ENCODE measurements around the gene SNED1.
A peak's percentile ranks its signal among the peaks of the same experiment; 100 is the strongest.

The SNED1 gene

GRCh38 chr2:241035818-241036396 is 37.5 kb downstream of the SNED1 start:
- H3K9me2 ChIP-seq (replicated peaks; ENCODE audit: insufficient read depth, low read length): no peaks in the 10 kb centered on the region
- peak overlapping the region; percentile 75 for H2AFZ ChIP-seq (ENCODE audit: low read length)
- no peaks in the 10 kb centered on the region for H3K4me1 ChIP-seq (ENCODE audit: low read length)
- no peaks in the 10 kb centered on the region for H3K36me3 ChIP-seq (replicated peaks; ENCODE audit: insufficient read depth, low read length)
- peak overlapping the region; percentile 97 for H3K4me2 ChIP-seq (ENCODE audit: low read depth, low read length)
- no peaks in the 10 kb centered on the region; the same call in 1 of the 2 replicates for H3K27me3 ChIP-seq (replicated peaks; ENCODE audit: insufficient read depth, low read length)
- no peak overlapping the region for H3K9ac ChIP-seq (ENCODE audit: low read length)
- peak overlapping the region; percentile 72 for H3K4me3 ChIP-seq (ENCODE audit: low read length)
- TF ChIP-seq EZH2phosphoT487 (IDR thresholded peaks at IDR 0.05; ENCODE audit: low read length) (no peak), EZH2 (optimal IDR thresholded peaks at IDR 0.05; ENCODE audit: low read depth, low read length) (no peak), CTCF (IDR thresholded peaks at IDR 0.05; ENCODE audit: low read length) (no peak)
- DNase-seq: no peak
- no peaks in the 10 kb centered on the region for H3F3A ChIP-seq (ENCODE audit: insufficient read depth, low read length)
- H3K27ac ChIP-seq (ENCODE audit: low read length): no peak overlapping the region
- H3K79me2 ChIP-seq (ENCODE audit: low read length): no peaks in the 10 kb centered on the region
- H3K9me3 ChIP-seq (replicated peaks; ENCODE audit: insufficient read depth, low read length): no peaks in the 10 kb centered on the region
- no peaks in the 10 kb centered on the region for H4K20me1 ChIP-seq (ENCODE audit: insufficient read depth, low read length)

GRCh38 chr2:241036397-241036963 is 38.1 kb downstream of the SNED1 start:
- Histone ChIP-seq H3K9ac (ENCODE audit: low read length) (peak overlapping the region; percentile 60; the same call in 1 of the 2 replicates), H3K9me2 (replicated peaks; ENCODE audit: insufficient read depth, low read length) (no peaks in the 10 kb centered on the region), H3K27ac (ENCODE audit: low read length) (no peak overlapping the region; the same call in 1 of the 2 replicates), H3F3A (ENCODE audit: insufficient read depth, low read length) (no peaks in the 10 kb centered on the region), H3K4me3 (ENCODE audit: low read length) (peak overlapping the region; percentile 72), H3K27me3 (replicated peaks; ENCODE audit: insufficient read depth, low read length) (no peaks in the 10 kb centered on the region; the same call in 1 of the 2 replicates), H3K36me3 (replicated peaks; ENCODE audit: insufficient read depth, low read length) (no peaks in the 10 kb centered on the region), H3K4me1 (ENCODE audit: low read length) (no peaks in the 10 kb centered on the region), H3K79me2 (ENCODE audit: low read length) (no peaks in the 10 kb centered on the region), H3K4me2 (ENCODE audit: low read depth, low read length) (peak overlapping the region; percentile 97), H3K9me3 (replicated peaks; ENCODE audit: insufficient read depth, low read length) (no peaks in the 10 kb centered on the region), H2AFZ (ENCODE audit: low read length) (peak overlapping the region; percentile 93), H4K20me1 (ENCODE audit: insufficient read depth, low read length) (no peaks in the 10 kb centered on the region)
- TF ChIP-seq EZH2phosphoT487 (IDR thresholded peaks at IDR 0.05; ENCODE audit: low read length) (no peak), CTCF (IDR thresholded peaks at IDR 0.05; ENCODE audit: low read length) (no peak), EZH2 (optimal IDR thresholded peaks at IDR 0.05; ENCODE audit: low read depth, low read length) (no peak)
- peak; percentile 91 for DNase-seq

DNA sequence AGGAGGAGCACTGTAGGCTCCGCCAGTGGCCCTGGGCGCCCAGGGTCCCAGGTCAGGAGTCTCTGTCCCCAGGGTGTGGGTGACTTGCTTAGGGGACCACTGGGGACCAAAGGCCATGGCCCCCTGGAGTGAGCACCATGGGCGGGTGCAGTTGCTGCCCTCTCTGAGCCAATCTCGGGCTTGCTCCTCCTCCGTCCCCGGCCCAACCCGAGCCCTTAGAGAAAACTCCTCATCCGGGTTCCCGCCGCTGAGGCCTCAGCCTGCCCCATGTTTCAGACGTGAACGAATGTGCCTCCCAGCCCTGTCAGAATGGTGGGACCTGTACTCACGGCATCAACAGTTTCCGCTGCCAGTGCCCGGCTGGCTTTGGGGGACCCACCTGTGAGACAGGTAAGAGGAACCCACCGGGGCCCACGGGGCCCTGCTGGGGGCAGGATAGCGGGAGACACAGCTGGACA is 38.6 kb downstream of the SNED1 start:
- Histone ChIP-seq H3K9me2 (replicated peaks; ENCODE audit: insufficient read depth, low read length) (no peaks in the 10 kb centered on the region), H4K20me1 (ENCODE audit: insufficient read depth, low read length) (no peaks in the 10 kb centered on the region), H3F3A (ENCODE audit: insufficient read depth, low read length) (no peaks in the 10 kb centered on the region), H2AFZ (ENCODE audit: low read length) (peak overlapping the region; percentile 93), H3K9me3 (replicated peaks; ENCODE audit: insufficient read depth, low read length) (no peaks in the 10 kb centered on the region), H3K4me2 (ENCODE audit: low read depth, low read length) (peak overlapping the region; percentile 97), H3K4me1 (ENCODE audit: low read length) (no peaks in the 10 kb centered on the region), H3K27me3 (replicated peaks; ENCODE audit: insufficient read depth, low read length) (no peaks in the 10 kb centered on the region; the same call in 1 of the 2 replicates), H3K36me3 (replicated peaks; ENCODE audit: insufficient read depth, low read length) (no peaks in the 10 kb centered on the region), H3K79me2 (ENCODE audit: low read length) (no peaks in the 10 kb centered on the region), H3K27ac (ENCODE audit: low read length) (no peak overlapping the region; the same call in 1 of the 2 replicates), H3K9ac (ENCODE audit: low read length) (peak overlapping the region; percentile 60), H3K4me3 (ENCODE audit: low read length) (peak overlapping the region; percentile 72)
- TF ChIP-seq EZH2phosphoT487 (IDR thresholded peaks at IDR 0.05; ENCODE audit: low read length) (no peak), CTCF (IDR thresholded peaks at IDR 0.05; ENCODE audit: low read length) (no peak), EZH2 (optimal IDR thresholded peaks at IDR 0.05; ENCODE audit: low read depth, low read length) (no peak)
- peak; percentile 62 for DNase-seq
